GM19438 (cell line): ENCODE results near the gene GJC3.
A peak's percentile ranks its signal among the peaks of the same experiment; 100 is the strongest.
"Not testable (repeated sequence)": the region's sequence is repeated elsewhere in the genome, so short reads cannot be mapped to it uniquely, and the experiment has no call there.

Source experiments
- ATAC-seq: cut with Tn5 transposase; IDR thresholded peaks from one replicate; pipeline ENCODE4 v1.9.1; 2021; ENCODE audit warnings: low read depth; ENCODE audit not compliant: unreplicated experiment

GJC3 gene

DNA sequence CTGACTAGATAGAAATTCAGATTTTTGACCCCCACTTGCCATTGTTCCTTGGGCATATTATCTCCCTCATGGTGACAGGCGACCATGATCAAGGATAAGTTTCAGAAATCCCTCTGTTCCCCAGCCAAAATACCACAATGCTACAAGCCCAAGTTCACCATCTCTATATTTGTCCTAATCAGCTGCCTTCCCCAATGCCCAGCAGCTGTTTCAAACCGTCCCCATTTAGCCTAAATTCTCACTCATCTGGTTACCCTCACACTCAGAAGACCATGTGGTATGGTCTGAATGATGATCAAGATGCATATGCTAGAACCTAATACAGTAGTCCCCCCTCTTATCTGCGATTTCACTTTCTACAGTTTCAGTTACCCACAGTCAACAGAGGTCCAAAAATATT lies 956 bp upstream of the GJC3 start:
- no peak for ATAC-seq

DNA sequence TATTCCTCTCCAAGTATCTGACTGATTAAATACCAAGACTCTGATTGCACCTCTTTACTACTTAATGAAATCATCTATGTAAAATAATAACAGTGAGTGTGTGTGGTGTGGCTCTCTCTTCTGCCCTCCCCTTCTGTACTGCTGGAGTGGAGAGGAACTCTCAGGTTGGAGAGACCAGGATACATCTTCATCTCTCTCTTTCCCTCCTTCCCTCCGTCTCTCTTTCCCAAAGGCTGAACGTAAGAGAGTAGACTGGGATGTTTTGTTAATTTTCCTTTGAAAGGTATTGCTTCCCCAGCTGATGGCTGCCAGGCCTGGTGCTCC lies 272 bp upstream of the GJC3 start:
- no peak for ATAC-seq

DNA sequence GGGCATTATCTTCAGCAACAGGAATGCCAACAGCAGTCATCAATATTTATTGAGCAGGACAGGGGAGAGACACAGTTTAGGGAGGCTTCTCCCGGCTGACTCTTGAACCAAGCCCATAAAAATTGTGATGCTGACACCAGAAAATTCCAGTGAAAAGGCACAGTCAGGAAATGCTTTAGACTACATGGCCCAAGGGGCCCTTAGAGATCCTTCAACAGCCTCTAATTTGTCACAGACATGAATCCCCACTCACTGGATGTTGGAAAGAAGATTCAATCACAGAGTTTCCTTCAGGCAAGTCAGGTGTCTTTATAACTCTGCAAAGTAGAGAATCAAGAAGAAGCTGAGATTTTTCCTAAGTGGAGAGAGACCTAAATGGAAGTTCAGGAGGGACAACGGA lies 1.2 kb downstream of the GJC3 start:
- no peak for ATAC-seq

DNA sequence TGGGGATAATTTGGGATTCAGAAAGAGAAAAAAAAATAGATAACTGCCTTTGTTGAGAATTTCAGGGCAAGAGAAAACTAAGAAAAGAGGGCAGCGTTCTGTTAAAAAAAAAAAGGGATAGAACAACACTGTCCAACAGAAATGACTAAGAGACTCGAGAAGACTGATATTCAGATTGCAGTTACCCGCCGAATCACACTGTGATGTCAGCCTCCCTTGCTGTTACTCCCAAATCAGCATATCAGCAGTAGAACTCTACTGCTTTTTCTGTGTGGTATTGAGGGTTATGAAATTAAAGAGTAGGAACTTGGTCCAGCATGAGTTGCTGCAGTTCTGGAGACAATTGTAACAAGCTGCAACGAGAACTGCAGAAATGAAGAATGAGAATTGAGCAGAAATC lies 1.9 kb downstream of the GJC3 start:
- no peak for ATAC-seq

DNA sequence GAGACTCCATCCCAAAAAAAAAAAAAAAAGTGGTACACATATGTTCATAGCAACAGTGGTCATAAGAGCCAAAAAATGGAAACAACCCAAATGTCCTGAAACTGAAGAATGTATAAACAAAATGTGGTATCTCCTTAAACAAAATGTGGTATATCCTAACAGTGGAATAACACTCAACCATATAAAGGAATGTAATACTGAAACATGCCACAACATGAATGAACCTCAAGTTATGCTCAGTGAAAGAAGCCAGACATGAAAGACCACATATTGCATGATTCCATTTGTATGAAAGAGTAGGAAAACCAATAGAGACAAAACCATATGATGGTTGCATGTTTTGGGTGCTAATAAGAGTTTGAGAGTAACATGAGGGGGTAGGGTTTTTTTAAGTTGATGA lies 3.1 kb downstream of the GJC3 start:
- ATAC-seq, result no peak

DNA sequence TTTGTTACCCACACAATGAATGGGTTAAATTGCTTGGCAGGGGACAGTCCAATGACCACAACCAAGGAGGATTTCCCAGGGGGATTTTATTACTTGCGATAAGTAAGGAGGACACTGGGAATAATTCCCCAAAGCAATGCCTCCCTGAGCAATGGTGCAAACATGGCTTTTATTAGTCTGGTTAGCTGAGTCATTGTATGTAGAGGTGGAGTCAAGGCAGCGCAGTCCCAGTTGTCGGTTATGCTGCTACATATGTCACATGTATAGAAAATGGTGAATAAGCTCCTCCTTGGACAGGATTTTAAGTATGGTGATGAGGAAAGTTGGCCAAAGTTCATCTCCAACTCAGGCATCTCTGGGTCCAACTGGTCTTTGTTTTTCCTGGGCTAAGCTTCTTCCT lies 6.2 kb downstream of the GJC3 start:
- no peak for ATAC-seq

DNA sequence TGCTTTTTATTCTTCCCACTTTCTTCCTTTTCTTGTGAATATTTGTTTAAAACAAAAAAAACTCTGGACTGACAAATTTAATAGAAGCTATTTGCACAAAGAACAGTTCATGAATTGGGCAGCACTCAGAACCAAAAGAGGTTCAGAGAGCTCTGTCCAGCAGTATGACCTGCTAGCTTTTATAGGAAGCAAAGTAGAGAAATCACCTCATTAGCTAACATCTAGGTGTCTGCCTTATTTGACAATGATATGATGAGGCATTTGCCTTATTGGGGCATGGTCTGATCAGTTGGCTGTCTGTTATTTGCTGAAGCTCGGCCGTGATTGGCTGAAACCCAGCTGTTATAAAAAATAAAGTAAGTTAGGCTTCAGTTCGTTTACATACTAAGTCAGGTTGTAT lies 9.3 kb downstream of the GJC3 start:
- no peak for ATAC-seq

DNA sequence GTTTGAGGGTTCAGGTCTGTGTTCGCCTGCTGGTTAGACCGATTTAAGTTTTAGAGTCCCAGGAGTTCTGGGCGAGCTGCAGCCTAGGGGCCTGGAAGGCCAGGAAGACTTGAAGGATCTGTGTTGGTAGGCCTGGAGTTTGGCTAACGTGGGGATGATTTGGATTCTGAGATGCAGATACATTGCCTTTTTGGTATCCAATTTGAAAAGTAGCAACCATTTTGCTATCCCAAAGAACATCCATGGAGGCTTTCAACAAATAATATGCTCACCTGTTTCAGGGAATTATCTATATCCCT lies 9.7 kb downstream of the GJC3 start:
- ATAC-seq, result no peak

DNA sequence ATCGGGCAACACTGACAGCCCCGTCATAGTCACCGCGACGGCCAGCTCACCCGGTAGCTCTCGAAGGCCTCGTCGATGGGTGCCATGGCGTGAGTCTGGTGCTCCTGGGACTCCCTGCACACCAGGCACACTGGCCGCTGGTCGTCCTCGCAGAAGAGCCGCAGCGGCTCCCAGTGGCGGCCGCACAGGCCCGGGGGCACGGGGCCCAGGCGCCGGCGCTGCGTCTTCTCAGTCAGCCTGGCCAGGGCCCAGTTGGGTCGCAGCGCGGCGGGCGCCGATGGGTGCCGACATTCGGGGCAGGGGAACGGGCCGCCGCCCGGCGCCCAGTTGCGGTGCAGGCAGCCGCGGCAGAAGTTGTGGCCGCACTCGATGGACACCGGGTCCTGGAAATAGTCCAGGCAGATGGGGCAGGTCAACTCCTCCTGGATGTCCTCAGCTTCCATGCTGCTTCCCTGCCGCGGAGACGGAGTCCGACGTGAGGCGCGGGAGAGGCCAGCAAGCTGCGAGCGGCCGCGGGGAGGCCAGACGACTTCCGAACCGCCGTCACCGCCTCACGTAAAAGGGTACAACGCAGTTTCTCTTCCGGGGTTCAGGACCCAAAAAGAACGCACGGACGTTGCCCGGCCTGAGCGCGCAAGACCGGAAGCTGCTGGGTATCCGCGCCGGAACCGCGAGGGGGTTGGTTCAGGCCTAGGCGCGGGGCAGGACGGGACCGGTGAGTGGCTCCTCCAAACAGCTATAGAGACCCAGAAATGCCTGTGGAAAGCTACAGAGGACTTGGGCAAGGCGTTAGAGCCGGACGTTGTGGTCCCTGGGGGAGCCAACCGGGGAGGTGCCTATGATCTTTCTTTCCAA lies 10.2 kb downstream of the GJC3 start, which contains the start of gene TRIM4:
TRIM4 (minus strand) TSS at position 572 of the 855 bp plus-strand sequence; CDS start at position 443, 129 bp downstream.
- peak; percentile 97 for ATAC-seq

DNA sequence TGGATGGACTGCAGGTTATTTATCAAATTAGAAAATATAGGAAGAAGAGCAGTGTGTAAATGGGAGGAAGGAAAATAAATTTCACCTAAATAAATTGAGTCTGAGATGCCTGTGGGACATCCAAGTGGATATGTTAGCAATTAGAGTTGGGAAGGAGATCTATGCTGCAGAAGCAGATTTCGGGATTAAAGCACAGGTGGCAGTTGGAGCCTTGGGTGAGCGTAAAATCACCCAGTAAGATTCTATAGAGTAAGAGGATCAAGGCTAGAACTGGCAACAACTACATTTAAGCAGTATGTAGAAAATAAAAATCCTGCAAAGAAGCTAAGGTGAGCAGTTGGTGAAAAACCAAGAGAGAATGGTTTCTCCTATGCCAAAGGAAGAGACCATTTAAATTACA lies 18.4 kb downstream of the GJC3 start:
- no peak for ATAC-seq

DNA sequence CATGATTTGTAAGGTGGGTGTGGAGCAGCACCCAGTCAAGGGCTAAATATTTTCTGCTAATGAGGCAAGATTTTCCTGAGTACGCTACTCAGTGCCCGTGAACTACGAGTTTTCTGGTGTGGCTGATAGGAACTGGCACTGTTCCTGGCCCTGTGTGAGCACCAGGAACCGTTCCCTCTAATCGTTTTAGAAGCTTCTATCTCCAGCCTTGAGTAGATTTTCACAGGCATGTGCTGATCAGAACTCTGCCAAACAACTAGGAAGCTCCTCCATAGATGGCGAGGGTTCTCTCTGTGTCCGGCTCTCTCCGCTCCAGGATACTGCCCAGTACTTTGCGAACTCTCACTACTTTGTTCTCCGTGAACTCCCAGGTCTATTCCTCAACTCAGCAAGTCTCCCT lies 27.8 kb downstream of the GJC3 start:
- ATAC-seq, result no peak

DNA sequence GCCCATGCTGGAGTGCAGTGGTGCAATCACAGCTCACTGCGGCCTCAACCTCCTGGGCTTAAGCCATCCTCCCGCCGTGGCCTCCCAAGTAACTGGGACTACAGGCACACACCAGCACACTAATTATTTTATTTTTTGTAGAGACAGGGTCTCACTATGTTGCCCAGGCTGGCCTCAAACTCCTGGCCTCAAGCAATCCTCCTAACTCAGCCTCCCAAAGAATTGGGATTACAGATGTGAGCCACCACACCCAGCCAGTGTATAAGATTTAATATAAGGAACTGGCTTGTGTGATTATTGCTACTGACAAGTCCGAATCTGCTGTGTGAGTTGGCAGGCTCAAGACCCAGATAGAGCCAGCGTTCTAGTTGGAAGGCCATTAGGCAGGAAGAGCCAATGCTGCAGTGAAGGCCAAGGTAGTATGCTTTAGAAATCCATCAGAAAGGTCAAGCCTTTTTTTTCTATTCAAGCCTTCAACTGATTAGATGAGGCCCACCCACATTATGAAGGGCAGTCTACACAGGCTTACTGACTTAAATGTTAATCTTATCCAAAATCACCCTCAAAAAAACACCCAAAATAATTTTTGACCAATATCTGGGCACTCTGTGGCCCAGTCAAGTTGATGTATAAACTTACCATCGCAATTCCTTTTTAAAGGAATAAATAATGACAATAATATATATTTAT lies 29.4 kb downstream of the GJC3 start:
- ATAC-seq, result no peak

DNA sequence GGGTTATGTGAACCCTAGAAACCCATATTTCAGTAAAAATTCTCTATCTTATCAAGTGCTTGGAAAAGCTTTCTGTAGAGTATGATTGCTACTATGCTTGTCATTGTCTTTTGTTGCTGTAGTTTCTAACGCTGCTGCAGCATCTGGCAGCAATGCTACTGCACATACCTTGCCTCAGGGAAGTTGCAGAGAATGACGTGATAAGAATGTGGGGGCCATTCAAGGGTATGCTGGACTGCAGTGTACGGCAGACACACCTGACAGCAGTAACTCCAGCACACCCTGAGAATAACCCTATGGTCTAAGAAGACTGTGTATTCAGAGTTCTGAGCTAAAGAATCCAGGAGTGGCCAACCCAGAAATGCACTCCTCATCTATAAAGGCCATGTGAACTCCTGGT lies 30.6 kb downstream of the GJC3 start:
- ATAC-seq, result no peak

DNA sequence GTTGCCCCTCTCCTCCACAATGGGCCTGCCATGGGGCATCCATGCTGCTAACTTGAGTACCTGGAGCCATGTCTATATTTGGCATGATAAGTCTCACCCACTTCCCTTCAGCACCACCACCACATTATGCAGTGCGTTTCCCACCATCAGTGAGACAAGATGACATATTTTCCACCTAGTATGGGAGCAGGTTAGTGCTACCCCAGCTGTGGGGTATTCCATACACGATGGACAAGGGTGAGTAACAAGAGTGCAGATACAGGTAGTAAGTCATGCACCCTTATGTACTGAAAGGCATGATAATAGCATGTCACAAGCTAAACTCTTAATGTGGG lies 31.4 kb downstream of the GJC3 start:
- ATAC-seq, result no peak

DNA sequence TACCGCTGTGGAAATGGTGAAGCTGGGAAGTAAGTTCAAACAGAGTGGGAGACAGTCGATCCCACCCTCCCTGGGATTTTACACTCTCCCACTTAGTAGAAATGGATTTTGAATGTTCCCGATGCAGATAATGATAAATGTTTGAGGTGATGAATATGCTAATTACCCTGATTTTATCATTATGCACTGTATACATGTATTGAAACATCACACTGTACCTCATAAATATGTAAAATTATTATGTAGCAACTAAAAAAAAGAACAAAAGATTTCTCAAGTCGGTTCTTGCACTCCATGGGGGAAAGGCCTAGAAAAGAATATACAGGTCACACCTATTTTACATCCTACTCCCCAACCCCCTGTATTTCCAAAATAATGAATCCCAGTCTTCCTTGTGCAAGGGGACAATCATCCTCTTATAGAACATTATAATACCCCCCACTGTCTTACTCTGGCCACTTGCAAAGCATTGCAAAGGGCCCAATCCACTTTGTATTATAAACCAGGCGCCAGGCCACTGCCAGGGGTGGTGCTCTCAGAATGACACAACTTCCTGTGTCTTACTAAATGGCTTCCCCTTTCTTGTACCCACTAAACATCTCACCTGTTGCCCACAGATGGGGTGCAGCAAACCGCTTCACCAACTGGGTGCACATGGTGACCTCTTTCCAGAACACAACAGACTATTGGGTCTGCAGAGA lies 31.9 kb downstream of the GJC3 start:
- ATAC-seq, result no peak

DNA sequence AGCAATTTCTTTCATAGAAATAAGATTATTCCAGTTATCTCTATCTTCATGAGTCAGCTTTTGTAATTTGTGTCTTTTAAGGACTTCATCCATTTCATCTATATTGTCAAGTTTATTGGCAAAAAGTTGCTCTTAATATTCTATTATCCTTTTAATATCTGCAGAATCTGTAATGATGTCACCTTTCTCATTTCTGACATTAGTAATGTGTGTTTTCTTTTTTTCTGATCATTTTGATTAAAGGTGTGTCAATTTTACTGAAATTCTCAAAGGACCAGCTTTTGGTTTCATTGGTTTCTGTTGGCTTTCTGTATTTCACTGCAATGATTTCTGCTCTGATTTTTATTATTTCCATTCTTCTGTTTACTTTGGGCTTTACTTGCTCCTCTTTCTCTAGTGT lies 34.7 kb downstream of the GJC3 start:
- no peak for ATAC-seq

DNA sequence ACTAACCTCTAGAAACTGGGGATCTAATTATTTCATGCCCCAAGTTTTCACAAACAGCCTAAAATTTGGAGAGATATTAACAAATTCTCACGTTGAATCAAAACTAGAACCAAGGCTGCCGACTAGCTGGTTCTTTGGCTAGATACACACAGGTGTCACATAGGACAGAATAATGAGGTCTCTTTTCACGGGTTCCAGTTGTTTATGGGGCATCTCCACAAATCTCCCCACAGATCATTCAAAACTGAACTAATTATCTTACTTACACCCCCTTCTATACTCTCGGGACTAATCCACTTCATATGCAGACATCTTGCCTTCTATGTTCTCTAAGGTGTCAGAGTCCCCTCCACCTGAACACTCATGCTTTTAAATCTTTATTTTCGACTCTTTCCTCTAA lies 36.1 kb downstream of the GJC3 start:
- no peak for ATAC-seq

DNA sequence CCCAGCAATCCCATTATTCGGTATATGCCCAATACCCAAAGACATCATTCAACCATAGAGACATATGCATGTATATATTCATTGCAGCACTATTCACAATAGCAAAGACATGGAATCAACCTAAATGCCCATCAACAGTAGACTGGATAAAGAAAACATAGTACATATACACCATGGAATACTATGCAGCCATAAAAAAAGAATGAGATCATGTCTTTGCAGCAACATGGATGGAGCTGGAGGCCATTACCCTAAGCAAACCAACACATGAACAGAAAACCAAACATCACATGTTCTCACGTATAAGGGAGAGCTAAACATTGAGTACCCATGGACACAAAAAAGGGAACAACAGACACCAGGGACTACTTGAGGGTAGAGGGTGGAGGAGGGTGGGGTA lies 39.1 kb downstream of the GJC3 start:
- not testable (repeated sequence) for ATAC-seq

DNA sequence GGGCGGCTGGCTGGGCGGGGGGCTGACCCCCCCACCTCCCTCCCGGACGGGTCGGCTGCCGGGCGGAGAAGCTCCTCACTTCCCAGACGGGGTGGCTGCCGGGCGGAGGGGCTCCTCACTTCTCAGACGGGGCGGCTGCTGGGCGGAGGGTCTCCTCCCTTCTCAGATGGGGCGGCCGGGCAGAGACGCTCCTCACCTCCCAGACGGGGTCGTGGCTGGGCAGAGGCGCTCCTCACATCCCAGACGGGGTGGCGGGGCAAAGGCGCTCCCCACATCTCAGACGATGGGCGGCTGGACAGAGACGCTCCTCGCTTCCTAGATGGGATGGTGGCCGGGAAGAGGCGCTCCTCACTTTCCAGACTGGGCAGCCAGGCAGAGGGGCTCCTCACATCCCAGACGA lies 41.1 kb downstream of the GJC3 start:
- ATAC-seq, result not testable (repeated sequence)

DNA sequence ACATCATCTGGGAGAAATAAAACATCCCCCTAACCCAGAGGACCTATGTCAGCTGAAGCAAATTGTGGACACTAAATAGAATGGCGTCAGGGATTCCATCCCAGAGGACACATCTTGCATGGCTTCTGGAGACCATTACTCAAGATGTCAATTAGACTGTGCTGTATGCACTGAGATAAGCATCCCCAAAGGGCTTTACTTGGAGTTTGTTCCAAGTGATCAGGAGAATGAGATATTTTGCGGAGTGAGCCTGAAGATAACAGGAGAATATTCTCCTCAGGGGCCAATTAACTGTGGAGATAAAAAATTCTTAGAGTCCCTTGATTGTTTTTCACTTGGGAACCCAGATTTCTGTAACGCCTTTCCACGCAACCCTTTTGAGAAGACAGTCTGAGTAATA lies 48.0 kb downstream of the GJC3 start:
- no peak for ATAC-seq

DNA sequence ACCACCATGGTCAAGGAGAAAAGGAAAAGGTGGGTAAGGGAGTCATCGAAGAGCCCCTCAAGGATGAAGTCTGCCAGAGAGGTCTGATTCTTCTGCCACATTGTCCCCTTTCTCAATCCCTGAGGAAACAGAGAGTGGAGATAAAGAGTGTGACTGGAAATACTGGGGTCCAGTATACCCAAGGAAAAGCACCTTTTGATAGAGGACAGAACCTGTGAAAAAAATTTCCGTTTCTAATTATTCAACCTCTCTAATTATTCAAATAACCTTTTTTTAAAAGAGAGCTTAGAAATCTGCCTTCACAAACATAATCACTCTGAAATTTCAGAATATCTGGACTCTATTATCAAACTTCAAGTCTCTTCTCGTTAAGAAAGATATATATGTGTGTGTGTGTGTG lies 52.5 kb downstream of the GJC3 start, which contains the start of gene OR2AE1:
OR2AE1 (minus strand) TSS at position 101 of the 400 bp plus-strand sequence; CDS start at position 101, 0 bp downstream.
- no peak for ATAC-seq

DNA sequence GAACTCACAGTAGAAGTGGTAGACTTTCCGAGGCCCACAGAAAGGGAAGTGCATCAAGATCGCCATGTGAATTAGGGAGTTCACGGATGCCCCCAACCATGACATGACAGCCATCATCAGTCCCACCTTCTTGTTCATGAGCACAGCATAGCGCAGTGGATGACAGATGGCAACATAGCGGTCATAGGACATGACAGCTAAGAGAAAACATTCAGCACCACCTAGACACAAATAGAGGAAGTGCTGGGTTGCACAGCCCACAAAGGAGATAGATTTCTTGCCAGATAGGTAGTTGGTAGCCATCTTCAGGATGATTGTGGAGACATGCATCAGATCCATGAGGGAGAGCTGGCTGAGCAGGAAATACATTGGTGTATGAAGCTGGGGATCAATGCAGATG lies 52.9 kb downstream of the GJC3 start:
- ATAC-seq, result no peak
